ENCODE results near the gene FHIT.
"Not testable (repeated sequence)": the region's sequence is repeated elsewhere in the genome, so short reads cannot be mapped to it uniquely, and the experiment has no call there.

FHIT gene

GRCh38 chr3:60707452-60708020, 543.7 kb downstream of the FHIT start:
- no peak for DNase-seq (ENCODE audit: low read depth, low spot score)

GRCh38 chr3:60703956-60704736, 547.1 kb downstream of the FHIT start:
- no peak for DNase-seq (ENCODE audit: low read depth, low spot score)

DNA sequence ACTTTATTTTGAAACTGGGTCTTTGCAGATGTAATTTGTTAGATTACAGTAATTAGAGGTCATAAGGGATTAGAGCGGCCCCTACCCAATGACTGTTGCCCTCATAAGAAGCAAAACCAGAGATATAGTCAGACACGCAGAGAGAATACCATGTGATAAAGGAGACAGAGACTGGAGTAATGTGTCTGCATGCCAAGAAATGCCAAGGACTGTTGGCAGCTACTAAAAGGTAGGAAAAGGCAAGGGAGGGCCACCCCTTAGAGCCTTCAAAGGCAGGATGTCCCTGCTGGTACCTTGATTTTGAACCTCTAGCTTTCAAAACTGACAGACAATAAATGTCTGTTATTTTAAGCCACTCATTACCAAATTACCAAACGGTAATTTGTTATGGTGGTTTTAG, 548.2 kb downstream of the FHIT start:
- DNase-seq (ENCODE audit: low read depth, low spot score): no peak

GRCh38 chr3:60698117-60698516, 553.1 kb downstream of the FHIT start:
- DNase-seq (ENCODE audit: low read depth, low spot score): no peak

GRCh38 chr3:60697132-60697531, 554.1 kb downstream of the FHIT start:
- DNase-seq (ENCODE audit: low read depth, low spot score): no peak

DNA sequence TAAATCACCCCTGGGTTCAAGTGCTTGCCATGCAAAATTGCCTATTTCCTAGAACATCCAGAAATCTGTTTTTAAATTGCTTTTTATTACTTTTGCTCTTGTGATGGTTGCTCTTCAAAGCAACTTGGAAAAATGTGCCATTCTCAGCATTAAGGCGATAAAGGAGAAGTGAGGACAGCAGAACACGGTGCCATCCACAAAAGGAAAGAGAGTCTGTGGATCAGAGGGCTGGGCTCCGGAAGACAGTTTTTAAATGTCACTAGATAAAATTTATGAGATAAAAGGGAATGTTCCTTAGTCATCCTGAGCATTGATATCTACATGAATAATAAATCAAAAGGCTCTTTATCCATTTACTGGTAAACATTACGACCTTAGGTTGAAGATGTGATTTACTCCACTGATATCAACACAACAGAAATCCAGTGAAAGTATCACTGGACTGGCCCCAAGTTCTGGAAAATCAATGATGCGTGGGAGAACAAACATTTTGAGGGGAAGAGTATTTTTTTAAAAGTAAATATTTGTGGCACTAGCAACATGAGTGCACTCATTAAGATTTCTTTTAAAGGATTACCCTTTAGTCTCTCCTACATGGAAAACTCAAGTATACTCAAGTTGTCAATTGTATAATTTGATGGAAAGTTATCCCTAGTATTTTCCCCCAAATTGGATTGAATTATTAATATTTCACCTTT, 554.7 kb downstream of the FHIT start:
- DNase-seq (ENCODE audit: low read depth, low spot score): no peak

- no peak for DNase-seq (ENCODE audit: low read depth, low spot score)
Measured at GRCh38 chr3:60675424-60675823, 575.8 kb downstream of the FHIT start.

DNA sequence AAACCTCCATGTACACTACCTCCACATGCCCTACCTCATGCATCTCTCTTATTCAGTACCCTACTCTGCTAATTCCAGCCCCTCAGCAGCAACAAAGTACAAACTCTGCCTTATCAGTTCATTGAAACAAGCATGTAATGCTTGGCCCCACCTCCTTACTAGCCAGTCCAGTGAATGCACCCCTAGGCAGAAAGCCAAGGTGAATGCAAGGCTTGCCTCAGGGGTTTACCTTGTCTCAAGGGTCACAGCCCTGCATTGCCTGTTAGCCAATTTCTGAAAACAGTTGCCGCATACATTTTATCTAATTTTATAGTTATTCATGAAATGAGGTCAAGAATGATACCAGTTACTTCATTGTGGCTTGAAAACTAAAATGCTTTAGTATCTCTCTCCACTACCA, 576.4 kb downstream of the FHIT start:
- no peak for DNase-seq (ENCODE audit: low read depth, low spot score)

DNA sequence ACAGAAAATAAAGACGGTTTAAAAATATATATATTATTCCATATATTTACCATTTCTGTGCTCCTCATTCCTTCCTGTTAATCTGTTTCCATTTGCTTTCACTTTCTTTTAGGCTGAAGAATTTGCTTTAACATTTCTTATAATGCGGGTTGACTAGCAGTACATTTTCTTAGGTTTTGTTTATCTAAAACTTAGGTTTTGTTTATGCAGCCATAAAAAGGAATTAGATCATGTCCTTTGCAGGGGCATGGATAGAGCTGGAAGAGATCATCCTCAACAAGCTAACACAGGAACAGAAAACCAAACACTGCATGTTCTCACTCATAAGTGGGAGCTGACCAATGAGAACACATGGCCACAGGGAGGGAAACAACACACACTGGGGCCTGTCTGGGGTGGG, 578.1 kb downstream of the FHIT start:
- DNase-seq (ENCODE audit: low read depth, low spot score): no peak

DNA sequence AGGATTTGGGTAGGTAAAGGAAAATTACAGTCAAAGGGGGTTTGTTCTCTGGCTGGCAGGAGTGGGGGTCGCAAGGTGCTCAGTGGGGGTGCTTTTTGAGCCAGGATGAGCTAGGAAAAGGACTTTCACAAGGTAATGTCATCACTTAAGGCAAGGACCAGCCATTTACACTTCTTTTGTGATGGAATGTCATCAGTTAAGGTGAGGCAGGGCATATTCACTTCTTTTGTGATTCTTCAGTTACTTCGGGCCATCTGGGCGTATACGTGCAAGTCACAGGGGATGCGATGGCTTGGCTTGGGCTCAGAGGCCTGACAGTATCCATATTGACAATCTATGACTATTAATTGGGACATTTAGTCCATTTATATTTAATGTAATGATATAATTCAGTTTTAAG, 578.9 kb downstream of the FHIT start:
- DNase-seq (ENCODE audit: low read depth, low spot score): not testable (repeated sequence)

GRCh38 chr3:60669636-60670035, 581.6 kb downstream of the FHIT start:
- DNase-seq (ENCODE audit: low read depth, low spot score): no peak

DNA sequence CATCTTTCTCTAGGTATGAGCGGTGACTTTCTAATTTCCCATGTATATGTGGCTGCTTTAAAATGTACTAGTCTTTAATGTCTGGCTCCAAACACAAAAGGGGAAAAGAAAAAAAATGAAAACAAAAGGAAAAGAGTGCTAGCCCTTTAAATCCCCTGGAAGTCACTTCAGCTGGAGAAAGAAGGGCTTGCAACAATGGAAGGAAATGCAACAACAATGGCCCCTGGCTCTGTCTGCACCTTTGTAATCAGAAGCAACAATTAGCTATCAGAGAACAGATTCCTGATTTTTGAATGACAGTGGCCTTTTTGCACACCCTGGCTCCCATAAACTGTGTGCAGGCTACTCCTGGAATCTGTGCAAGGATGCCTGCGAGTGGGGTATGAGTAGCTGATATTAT, 591.2 kb downstream of the FHIT start:
- DNase-seq (ENCODE audit: low read depth, low spot score): no peak

DNA sequence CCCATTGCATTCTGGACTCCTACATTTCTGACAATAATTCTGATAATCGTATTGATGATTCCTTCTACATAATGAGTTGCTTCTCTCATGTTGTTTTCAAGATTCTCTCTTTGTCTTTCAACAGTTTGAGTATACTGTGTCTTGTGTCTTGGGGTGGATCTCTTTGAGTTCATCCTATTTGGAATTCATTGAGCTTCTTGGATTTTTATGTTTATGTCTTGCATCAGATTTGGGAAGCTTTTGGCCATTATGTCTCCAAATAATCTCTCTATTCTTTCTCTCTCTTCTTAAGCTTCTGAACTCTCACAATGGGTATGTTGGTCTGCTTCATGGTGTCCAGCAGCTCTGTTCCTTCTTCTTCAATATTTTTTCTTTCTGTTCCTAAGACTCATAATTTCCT, 592.2 kb downstream of the FHIT start:
- DNase-seq (ENCODE audit: low read depth, low spot score): no peak

DNA sequence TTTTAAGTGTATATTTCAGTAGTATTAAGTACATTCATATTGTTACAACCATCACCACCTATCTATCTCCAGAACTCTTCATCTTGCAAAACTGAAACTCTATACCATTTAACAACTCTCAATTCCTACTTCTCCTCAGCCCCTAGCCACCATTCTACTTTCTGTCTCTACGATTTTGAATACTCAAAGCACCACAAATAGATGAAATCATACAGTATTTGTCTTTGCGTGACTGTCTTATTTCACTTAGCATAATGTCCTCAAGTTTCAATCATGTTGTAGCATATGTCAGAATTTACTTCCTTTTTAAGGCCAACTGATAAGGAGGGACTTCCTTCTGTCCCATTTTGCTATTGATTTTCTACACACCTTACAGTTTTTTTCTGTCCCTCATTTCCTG, 593.3 kb downstream of the FHIT start:
- no peak for DNase-seq (ENCODE audit: low read depth, low spot score)

GRCh38 chr3:60652829-60653228, 598.4 kb downstream of the FHIT start:
- no peak for DNase-seq (ENCODE audit: low read depth, low spot score)

GRCh38 chr3:60651799-60652198, 599.5 kb downstream of the FHIT start:
- no peak for DNase-seq (ENCODE audit: low read depth, low spot score)

GRCh38 chr3:60650171-60650570, 601.1 kb downstream of the FHIT start:
- DNase-seq (ENCODE audit: low read depth, low spot score): no peak

GRCh38 chr3:60645801-60646200, 605.5 kb downstream of the FHIT start:
- no peak for DNase-seq (ENCODE audit: low read depth, low spot score)

- no peak for DNase-seq (ENCODE audit: low read depth, low spot score)
Measured at GRCh38 chr3:60643831-60644230, 607.4 kb downstream of the FHIT start.

- DNase-seq (ENCODE audit: low read depth, low spot score): no peak
Measured at GRCh38 chr3:60641354-60641753, 609.9 kb downstream of the FHIT start.

- no peak for DNase-seq (ENCODE audit: low read depth, low spot score)
Measured at GRCh38 chr3:60636846-60637245, 614.4 kb downstream of the FHIT start.

- no peak for DNase-seq (ENCODE audit: low read depth, low spot score)
Measured at GRCh38 chr3:60633644-60634043, 617.6 kb downstream of the FHIT start.

- no peak for DNase-seq (ENCODE audit: low read depth, low spot score)
Measured at GRCh38 chr3:60631509-60631908, 619.7 kb downstream of the FHIT start.
